HUES64 (cell line): Measurements from ENCODE around the gene WDR20.
"Not testable (repeated sequence)": the region's sequence is repeated elsewhere in the genome, so short reads cannot be mapped to it uniquely, and the experiment has no call there.

Experiments used
- H3K27ac ChIP-seq: 2 replicates; pipeline ENCODE4 v1.7.0; 2013; ENCODE audit warnings: low read depth, low read length, inconsistent platforms
- H3K27me3 ChIP-seq: 2 replicates; pipeline ENCODE4 v1.6.1; 2013; ENCODE audit warnings: mild to moderate bottlenecking, low read length; ENCODE audit not compliant: insufficient read depth
- H3K36me3 ChIP-seq: 2 replicates; pipeline ENCODE4 v1.6.1; 2013; ENCODE audit warnings: mild to moderate bottlenecking, low read length; ENCODE audit not compliant: insufficient read depth
- H3K4me1 ChIP-seq: 2 replicates; pipeline ENCODE4 v1.6.1; 2013; ENCODE audit warnings: mild to moderate bottlenecking, low read length, moderate library complexity; ENCODE audit not compliant: insufficient read depth
- H3K4me3 ChIP-seq: 2 replicates; pipeline ENCODE4 v1.5.1; 2013; ENCODE audit warnings: mild to moderate bottlenecking, low read length, moderate library complexity
- H3K9ac ChIP-seq: 2 replicates; pipeline ENCODE4 v1.6.1; 2013; ENCODE audit warnings: mild to moderate bottlenecking, low read depth, low read length
- H3K9me3 ChIP-seq: 2 replicates; pipeline ENCODE4 v1.6.1; 2013; ENCODE audit warnings: low read depth, low read length; ENCODE audit not compliant: insufficient read depth
- WGBS: fragments of 150-250, 120-280 bp; methylation state at CpG from one replicate; pipeline ENCODE4 v1.1.7; 2013; ENCODE audit warnings: missing lambda C conversion rate; 5-methylcytosine and 5-hydroxymethylcytosine counted together

The WDR20 gene

DNA sequence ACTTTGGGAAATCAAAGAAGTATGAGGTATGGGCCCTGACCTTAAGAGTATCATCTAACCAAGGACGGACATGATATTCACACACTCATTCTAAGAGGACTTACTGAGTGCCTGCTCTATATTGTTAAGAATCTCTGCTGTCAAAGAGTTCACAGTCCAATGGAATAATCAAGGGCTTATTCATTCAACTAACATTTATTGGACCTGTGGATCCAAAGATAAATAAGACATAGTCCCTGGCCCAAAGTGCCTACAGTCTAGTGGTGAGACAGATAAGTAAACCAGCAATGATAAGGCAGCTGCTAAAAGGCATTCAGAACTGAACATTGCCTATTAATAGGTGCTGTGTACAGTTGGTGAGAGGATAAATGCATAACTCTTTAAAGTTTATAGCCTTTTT lies 11.0 kb downstream of the WDR20 start:
- Histone ChIP-seq H3K4me3 (no peak overlapping the region), H3K27me3 (no peaks in the 10 kb centered on the region), H3K9me3 (no peaks in the 10 kb centered on the region), H3K9ac (no peak overlapping the region), H3K27ac (no peak overlapping the region), H3K36me3 (peaks cover 12% of the 10 kb centered on the region), H3K4me1 (peaks cover 12% of the 10 kb centered on the region)
- 93% methylated on average over 1 of the region's 1 CpG for WGBS

DNA sequence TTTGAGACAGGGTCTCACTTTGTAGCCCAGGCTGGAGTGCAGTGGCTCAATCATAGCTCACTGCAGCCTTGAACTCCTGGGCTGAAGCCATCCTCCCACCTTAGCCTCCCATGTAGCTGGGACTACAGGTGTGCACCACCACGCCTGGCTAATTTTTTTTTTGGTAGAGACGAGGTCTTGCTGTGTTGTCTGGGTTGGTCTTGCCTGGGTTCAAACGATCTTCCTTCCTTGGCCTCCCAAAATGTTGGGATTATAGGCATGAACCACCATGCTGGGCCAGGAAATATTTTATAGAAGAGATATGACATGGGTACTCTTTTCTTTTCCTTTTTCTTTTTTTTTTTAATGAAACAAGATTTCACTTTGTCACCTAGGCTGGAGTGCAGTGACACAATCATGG lies 11.7 kb downstream of the WDR20 start:
- not testable (repeated sequence) for H3K9me3 ChIP-seq, H3K9ac ChIP-seq, H3K27me3 ChIP-seq, H3K27ac ChIP-seq, H3K4me3 ChIP-seq
- WGBS = 89% methylated on average over 3 of the region's 3 CpGs
- H3K36me3 ChIP-seq = peaks cover 12% of the 10 kb centered on the region
- peaks cover 12% of the 10 kb centered on the region for H3K4me1 ChIP-seq

DNA sequence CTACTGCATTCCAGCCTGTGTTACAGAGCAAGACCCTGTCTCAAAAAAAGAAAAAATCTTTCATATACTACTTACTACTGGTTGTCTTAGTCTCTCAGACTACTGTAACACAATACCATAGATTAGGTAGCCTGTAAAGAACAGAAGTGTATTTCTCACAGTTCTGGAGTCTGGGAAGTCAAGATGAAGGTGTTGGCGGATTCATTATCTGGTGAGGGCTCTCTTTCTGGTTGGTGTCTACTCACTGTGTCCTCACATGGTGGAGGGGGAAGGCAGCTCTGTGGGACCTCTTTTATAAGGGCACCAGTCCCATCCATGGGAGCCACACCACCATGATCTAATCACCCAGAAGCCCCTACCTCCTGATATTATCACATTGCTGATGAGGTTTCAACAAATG lies 14.4 kb downstream of the WDR20 start:
- WGBS = 100% methylated on average over 1 of the region's 1 CpG
- H3K36me3 ChIP-seq = peaks cover 12% of the 10 kb centered on the region

GRCh38 chr14:102154821-102155549 lies 15.3 kb downstream of the WDR20 start:
- peaks cover 12% of the 10 kb centered on the region for H3K4me1 ChIP-seq
- 95% methylated on average over 2 of the region's 2 CpGs for WGBS
- no peaks in the 10 kb centered on the region for H3K9me3 ChIP-seq
- no peak overlapping the region for H3K4me3 ChIP-seq
- no peak overlapping the region for H3K9ac ChIP-seq
- H3K36me3 ChIP-seq = peaks cover 12% of the 10 kb centered on the region
- H3K27me3 ChIP-seq = no peaks in the 10 kb centered on the region
- 0 out of 2 replicates have a peak overlapping the region, but pooled peaks have one; percentile 1 for H3K27ac ChIP-seq

More for the DNA sequence above, 14.4 kb downstream of the WDR20 start:
- no peaks in the 10 kb centered on the region for H3K27me3 ChIP-seq
- H3K9me3 ChIP-seq = no peaks in the 10 kb centered on the region
- no peak overlapping the region for H3K9ac ChIP-seq
- H3K27ac ChIP-seq = no peak overlapping the region
- H3K4me3 ChIP-seq = no peak overlapping the region
- H3K4me1 ChIP-seq = peaks cover 12% of the 10 kb centered on the region

- Histone ChIP-seq H3K27ac (no peak overlapping the region), H3K9me3 (no peaks in the 10 kb centered on the region)
Measured at GRCh38 chr14:102157346-102157745, 17.6 kb downstream of the WDR20 start.

DNA sequence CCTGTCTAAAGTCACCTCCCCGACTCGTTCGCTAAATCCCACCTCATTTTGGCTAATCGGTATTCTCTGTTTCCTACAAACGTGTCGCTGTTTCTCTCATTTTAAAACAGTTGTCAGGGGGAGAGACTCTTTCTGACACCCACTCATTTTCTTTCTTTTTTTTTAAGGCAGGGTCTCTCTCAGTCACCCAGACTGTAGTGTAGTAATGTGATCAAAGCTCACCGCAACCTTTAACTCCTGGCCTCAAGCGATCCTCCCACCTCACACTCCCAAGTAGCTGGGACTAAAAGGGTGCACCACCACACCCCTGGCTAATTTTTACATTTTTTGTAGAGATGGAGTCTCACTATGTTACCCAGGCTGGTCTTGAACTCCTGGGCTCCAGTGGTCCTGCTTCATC lies 19.1 kb downstream of the WDR20 start:
- 96% methylated on average over 8 of the region's 8 CpGs for WGBS
- Histone ChIP-seq H3K9ac (no peak overlapping the region), H3K36me3 (no peaks in the 10 kb centered on the region), H3K9me3 (no peaks in the 10 kb centered on the region), H3K27me3 (no peaks in the 10 kb centered on the region), H3K4me3 (no peak overlapping the region), H3K27ac (no peak overlapping the region), H3K4me1 (peaks cover 12% of the 10 kb centered on the region)

More at GRCh38 chr14:102157346-102157745, 17.6 kb downstream of the WDR20 start:
- Histone ChIP-seq H3K9ac (no peak overlapping the region), H3K27me3 (no peaks in the 10 kb centered on the region), H3K36me3 (peaks cover 6% of the 10 kb centered on the region; the same call in 1 of the 2 replicates), H3K4me1 (peaks cover 12% of the 10 kb centered on the region), H3K4me3 (no peak overlapping the region)

GRCh38 chr14:102159841-102160240 lies 20.1 kb downstream of the WDR20 start:
- no peak overlapping the region for H3K9ac ChIP-seq
- H3K27ac ChIP-seq = no peak overlapping the region
- H3K9me3 ChIP-seq = no peaks in the 10 kb centered on the region
- H3K4me3 ChIP-seq = no peak overlapping the region
- WGBS = 97% methylated on average over 4 of the region's 4 CpGs
- no peaks in the 10 kb centered on the region for H3K36me3 ChIP-seq
- H3K27me3 ChIP-seq = no peaks in the 10 kb centered on the region
- H3K4me1 ChIP-seq = peaks cover 8% of the 10 kb centered on the region

GRCh38 chr14:102162487-102162886 lies 22.8 kb downstream of the WDR20 start:
- Histone ChIP-seq H3K9ac (no peak overlapping the region), H3K4me3 (no peak overlapping the region), H3K36me3 (no peaks in the 10 kb centered on the region), H3K27me3 (no peaks in the 10 kb centered on the region), H3K9me3 (no peaks in the 10 kb centered on the region), H3K4me1 (no peaks in the 10 kb centered on the region), H3K27ac (no peak overlapping the region)
- WGBS = 98% methylated on average over 4 of the region's 4 CpGs

- no peak overlapping the region for H3K27ac ChIP-seq
- 96% methylated on average over 4 of the region's 4 CpGs for WGBS
Measured at GRCh38 chr14:102164241-102164641, 24.5 kb downstream of the WDR20 start.

GRCh38 chr14:102164965-102165364 lies 25.3 kb downstream of the WDR20 start:
- no peak overlapping the region for H3K4me3 ChIP-seq
- no peaks in the 10 kb centered on the region for H3K27me3 ChIP-seq
- H3K27ac ChIP-seq = no peak overlapping the region
- H3K9ac ChIP-seq = no peak overlapping the region
- no peaks in the 10 kb centered on the region for H3K36me3 ChIP-seq
- 88% methylated on average over 4 of the region's 4 CpGs for WGBS
- no peaks in the 10 kb centered on the region for H3K9me3 ChIP-seq
- no peaks in the 10 kb centered on the region for H3K4me1 ChIP-seq

More at GRCh38 chr14:102164241-102164641, 24.5 kb downstream of the WDR20 start:
- Histone ChIP-seq H3K9me3 (no peaks in the 10 kb centered on the region), H3K4me3 (no peak overlapping the region), H3K9ac (no peak overlapping the region), H3K27me3 (no peaks in the 10 kb centered on the region), H3K4me1 (no peaks in the 10 kb centered on the region), H3K36me3 (no peaks in the 10 kb centered on the region)

GRCh38 chr14:102170061-102170460 lies 30.4 kb downstream of the WDR20 start:
- Histone ChIP-seq H3K27me3 (no peaks in the 10 kb centered on the region), H3K4me1 (peaks cover 4% of the 10 kb centered on the region; the same call in 1 of the 2 replicates), H3K36me3 (no peaks in the 10 kb centered on the region), H3K9ac (no peak overlapping the region), H3K4me3 (no peak overlapping the region), H3K9me3 (no peaks in the 10 kb centered on the region), H3K27ac (no peak overlapping the region)
- WGBS = 98% methylated on average over 2 of the region's 3 CpGs
